Measurements from ENCODE around the gene VPS52.

Gene VPS52

DNA sequence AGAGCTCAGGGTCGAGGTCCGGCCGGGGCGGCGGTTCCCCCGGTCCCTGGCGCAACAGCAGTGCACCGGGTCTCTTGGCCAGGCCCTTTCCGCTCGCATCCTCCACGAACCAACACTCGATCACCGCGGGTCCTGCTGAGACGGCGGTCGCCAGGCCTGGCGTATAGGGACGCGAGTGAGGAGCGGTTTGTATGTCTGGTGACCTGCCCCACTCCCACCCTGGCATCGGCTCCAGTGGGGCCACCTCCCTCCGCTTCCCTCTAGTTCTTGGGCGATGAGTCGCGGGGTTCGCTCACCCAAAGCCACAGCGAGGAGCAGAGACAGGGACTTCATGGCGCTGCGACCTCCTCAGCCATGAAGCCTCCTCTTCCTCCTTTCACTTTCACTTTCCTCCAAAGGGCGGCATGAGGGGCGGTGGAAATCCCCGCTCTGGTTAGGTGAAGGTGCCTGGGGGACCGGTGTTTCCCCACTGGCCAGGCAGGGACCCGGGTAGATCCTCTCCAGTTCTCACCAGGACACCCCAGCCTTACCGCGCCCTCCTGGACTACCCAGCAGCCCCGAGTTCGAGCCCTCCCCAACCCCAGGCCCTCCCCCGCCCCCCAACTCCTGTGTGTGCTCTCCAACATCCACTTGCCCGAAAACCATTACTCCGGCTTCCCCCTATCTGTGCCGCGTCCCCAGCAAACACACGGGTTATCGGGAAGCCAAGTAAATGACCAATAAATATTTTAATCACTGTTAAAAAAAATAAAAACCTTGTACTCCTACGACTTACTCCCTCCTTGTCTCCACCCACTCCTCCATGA lies 42.2 kb upstream of the VPS52 start, which contains the start of gene TAPBP:
Gene TAPBP (minus strand): TSS at position 370 of the 806 bp plus-strand sequence. CDS start 37 bp downstream, at position 333.
- no peaks in the 10 kb centered on the region for H3K9me3 Mint-ChIP-seq
- no peaks in the 10 kb centered on the region for H3K27me3 Mint-ChIP-seq
- peaks cover 41% of the 10 kb centered on the region for H3K36me3 Mint-ChIP-seq (ENCODE audit: low read depth)
- H3K27ac Mint-ChIP-seq: peak within 1 kb of the TSS; percentile 97
- peaks cover 63% of the 10 kb centered on the region for H3K4me1 Mint-ChIP-seq (ENCODE audit: low read depth)
- peak within 1 kb of the TSS; percentile 98 for H3K4me3 Mint-ChIP-seq

DNA sequence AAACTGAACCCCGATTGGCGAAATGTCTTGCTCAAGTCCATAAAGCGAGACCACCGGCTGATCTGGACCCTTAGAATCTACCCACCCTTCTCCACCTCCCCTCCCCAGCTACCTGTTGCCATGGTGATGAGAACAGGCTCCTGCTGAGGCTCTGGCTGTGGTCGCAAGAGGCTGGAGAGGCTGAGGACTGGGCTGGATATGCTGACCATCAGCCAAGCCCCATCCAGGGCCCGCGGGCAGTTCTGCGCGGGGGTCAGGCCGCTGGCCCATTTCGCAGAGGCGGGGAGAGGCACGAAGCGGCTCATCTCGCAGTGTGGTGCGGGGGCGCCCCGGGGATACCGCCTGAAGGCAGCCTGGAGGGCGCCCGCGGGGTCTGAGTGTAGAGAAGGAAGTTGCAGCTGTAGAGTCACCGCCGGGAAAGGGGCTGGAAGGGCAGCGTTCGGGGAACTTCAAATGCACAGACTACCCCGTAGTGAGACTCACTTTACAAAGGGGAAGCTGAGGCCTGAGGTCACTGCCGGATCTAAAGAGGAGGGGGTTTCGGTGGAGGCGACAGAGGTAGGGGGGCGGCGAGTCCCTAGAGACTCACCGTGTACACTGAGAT lies 41.5 kb upstream of the VPS52 start:
- no peaks in the 10 kb centered on the region for H3K9me3 Mint-ChIP-seq
- H3K27me3 Mint-ChIP-seq: no peaks in the 10 kb centered on the region
- H3K4me3 Mint-ChIP-seq: peak overlapping the region; percentile 98
- H3K36me3 Mint-ChIP-seq (ENCODE audit: low read depth): peaks cover 41% of the 10 kb centered on the region
- peak overlapping the region; percentile 97 for H3K27ac Mint-ChIP-seq
- peaks cover 63% of the 10 kb centered on the region for H3K4me1 Mint-ChIP-seq (ENCODE audit: low read depth)

DNA sequence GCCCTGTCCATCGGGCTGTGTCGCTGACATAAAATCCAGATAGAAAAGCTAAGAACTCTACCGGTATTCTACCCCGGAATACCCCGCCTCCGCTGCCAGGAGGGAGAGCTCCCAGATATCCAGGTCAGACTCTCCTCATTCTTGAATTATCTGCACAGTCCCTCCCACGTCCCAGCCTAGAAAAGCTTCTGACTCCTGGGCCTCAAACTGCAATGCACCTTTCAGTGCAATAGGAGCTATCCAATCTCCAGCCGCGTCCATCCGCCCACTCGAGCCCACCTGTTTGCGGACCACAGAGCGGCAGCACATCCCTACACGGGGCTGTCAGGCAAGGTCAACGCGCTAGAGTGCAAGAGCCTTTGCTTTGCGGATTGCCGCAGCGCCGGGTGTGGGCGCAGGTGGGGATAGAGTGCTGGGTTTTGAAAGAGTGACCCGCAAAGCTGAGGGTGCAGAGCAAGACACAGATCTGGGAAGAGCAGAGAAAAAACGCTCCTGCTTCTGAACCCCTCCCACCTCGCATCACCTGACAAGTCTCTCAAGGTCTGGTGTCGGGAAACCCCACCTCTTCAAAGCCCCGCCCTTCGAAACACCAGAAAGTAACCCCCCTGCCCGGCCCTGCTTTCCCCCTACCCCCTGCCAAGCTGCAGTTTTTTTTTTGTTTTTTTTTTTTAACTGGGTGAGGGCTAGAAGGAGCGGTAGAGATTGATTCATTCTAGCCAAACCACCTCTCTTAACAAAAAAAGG lies 40.9 kb upstream of the VPS52 start:
- Mint-ChIP-seq H3K27ac (peak overlapping the region; percentile 97), H3K4me1 (ENCODE audit: low read depth) (peaks cover 62% of the 10 kb centered on the region), H3K9me3 (no peaks in the 10 kb centered on the region), H3K27me3 (no peaks in the 10 kb centered on the region), H3K36me3 (ENCODE audit: low read depth) (peaks cover 45% of the 10 kb centered on the region), H3K4me3 (peak overlapping the region; percentile 98)

- no peak overlapping the region for H3K4me3 Mint-ChIP-seq
- peaks cover 51% of the 10 kb centered on the region for H3K36me3 Mint-ChIP-seq (ENCODE audit: low read depth)
- H3K27me3 Mint-ChIP-seq: no peaks in the 10 kb centered on the region
- H3K4me1 Mint-ChIP-seq (ENCODE audit: low read depth): peaks cover 44% of the 10 kb centered on the region
- peak overlapping the region; percentile 65 for H3K27ac Mint-ChIP-seq
- H3K9me3 Mint-ChIP-seq: no peaks in the 10 kb centered on the region
These were observed 34.7 kb upstream of the VPS52 start for GRCh38 chr6:33306356-33306755.

- H3K4me1 Mint-ChIP-seq (ENCODE audit: low read depth): peaks cover 48% of the 10 kb centered on the region
- no peak overlapping the region for H3K27ac Mint-ChIP-seq
- H3K36me3 Mint-ChIP-seq (ENCODE audit: low read depth): peaks cover 51% of the 10 kb centered on the region
- no peaks in the 10 kb centered on the region for H3K27me3 Mint-ChIP-seq
- H3K9me3 Mint-ChIP-seq: no peaks in the 10 kb centered on the region
- H3K4me3 Mint-ChIP-seq: no peak overlapping the region
These were observed 33.4 kb upstream of the VPS52 start for GRCh38 chr6:33305052-33305451.

DNA sequence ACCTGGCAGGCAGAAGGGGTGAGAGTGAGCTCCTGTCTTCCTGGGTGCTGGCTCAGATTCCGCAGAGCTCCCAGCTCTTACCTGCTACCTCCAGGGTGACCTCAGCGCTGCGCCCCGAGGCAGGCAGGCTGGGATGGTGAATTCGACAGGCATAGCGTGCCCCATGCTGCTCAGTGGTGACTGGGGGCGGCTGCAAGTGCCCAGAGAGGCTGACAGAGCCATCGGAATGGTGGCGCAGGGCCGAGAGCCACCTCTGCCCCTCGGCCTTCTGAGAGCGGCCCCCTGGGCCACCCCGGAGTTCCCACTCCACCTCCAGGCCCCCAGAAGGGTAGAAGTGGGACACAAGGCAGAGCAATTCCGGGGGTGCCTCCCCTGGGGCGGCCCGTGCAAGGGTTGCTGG lies 32.5 kb upstream of the VPS52 start:
- Mint-ChIP-seq H3K9me3 (no peaks in the 10 kb centered on the region), H3K27ac (no peak overlapping the region), H3K27me3 (no peaks in the 10 kb centered on the region), H3K4me3 (no peak overlapping the region), H3K36me3 (ENCODE audit: low read depth) (peaks cover 55% of the 10 kb centered on the region), H3K4me1 (ENCODE audit: low read depth) (peaks cover 55% of the 10 kb centered on the region)

DNA sequence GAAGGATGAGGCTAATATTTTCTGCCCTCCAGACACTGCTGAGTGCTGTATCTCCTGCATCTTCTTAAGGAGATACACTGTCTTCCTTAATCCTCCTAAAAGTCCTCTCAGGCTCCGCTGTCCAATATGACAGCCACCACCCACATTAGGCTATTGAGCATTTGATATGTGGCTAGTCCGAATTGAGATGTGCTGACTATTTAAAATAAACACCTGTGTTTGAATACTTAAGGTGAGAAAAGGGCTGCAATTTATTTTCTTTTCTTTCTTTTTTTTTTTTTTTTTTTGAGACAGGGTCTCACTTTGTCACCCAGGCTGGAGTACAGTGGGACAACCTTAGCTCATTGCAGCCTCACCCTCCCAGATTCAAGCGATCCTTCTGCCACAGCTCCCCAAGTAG lies 30.2 kb upstream of the VPS52 start:
- Mint-ChIP-seq H3K36me3 (ENCODE audit: low read depth) (peaks cover 41% of the 10 kb centered on the region), H3K4me3 (no peak overlapping the region), H3K27me3 (no peaks in the 10 kb centered on the region), H3K4me1 (ENCODE audit: low read depth) (peaks cover 54% of the 10 kb centered on the region), H3K9me3 (no peaks in the 10 kb centered on the region), H3K27ac (no peak overlapping the region)

- Mint-ChIP-seq H3K4me1 (ENCODE audit: low read depth) (peaks cover 45% of the 10 kb centered on the region), H3K27me3 (no peaks in the 10 kb centered on the region), H3K9me3 (no peaks in the 10 kb centered on the region), H3K4me3 (peak overlapping the region; percentile 98), H3K27ac (peak overlapping the region; percentile 95), H3K36me3 (ENCODE audit: low read depth) (peaks cover 37% of the 10 kb centered on the region)
These were observed 27.7 kb upstream of the VPS52 start for GRCh38 chr6:33299237-33299944.

- peaks cover 40% of the 10 kb centered on the region for H3K36me3 Mint-ChIP-seq (ENCODE audit: low read depth)
- peak within 1 kb of the TSS; percentile 98 for H3K4me3 Mint-ChIP-seq
These were observed 27.1 kb upstream of the VPS52 start, which contains the start of gene RGL2 for GRCh38 chr6:33298773-33299236. Gene RGL2 (minus strand): TSS chr6:33298942. CDS start chr6:33298610, 332 bp downstream.

GRCh38 chr6:33297956-33298772 lies 26.5 kb upstream of the VPS52 start:
- Mint-ChIP-seq H3K27me3 (no peaks in the 10 kb centered on the region), H3K9me3 (no peaks in the 10 kb centered on the region), H3K4me3 (peak overlapping the region; percentile 98), H3K4me1 (ENCODE audit: low read depth) (peaks cover 38% of the 10 kb centered on the region), H3K36me3 (ENCODE audit: low read depth) (peaks cover 35% of the 10 kb centered on the region), H3K27ac (peak overlapping the region; percentile 98)

More at GRCh38 chr6:33298773-33299236, 27.1 kb upstream of the VPS52 start, which contains the start of gene RGL2:
- Mint-ChIP-seq H3K4me1 (ENCODE audit: low read depth) (peaks cover 41% of the 10 kb centered on the region), H3K9me3 (no peaks in the 10 kb centered on the region), H3K27me3 (no peaks in the 10 kb centered on the region), H3K27ac (peak within 1 kb of the TSS; percentile 98)

- Mint-ChIP-seq H3K36me3 (ENCODE audit: low read depth) (peaks cover 39% of the 10 kb centered on the region), H3K27me3 (no peaks in the 10 kb centered on the region), H3K4me3 (peak overlapping the region; percentile 98), H3K27ac (no peak overlapping the region), H3K4me1 (ENCODE audit: low read depth) (peaks cover 38% of the 10 kb centered on the region), H3K9me3 (no peaks in the 10 kb centered on the region)
These were observed 25.8 kb upstream of the VPS52 start for GRCh38 chr6:33297406-33297955.

GRCh38 chr6:33296797-33297405 lies 25.2 kb upstream of the VPS52 start:
- peak overlapping the region; percentile 63 for H3K27ac Mint-ChIP-seq
- peaks cover 38% of the 10 kb centered on the region for H3K4me1 Mint-ChIP-seq (ENCODE audit: low read depth)
- H3K36me3 Mint-ChIP-seq (ENCODE audit: low read depth): peaks cover 40% of the 10 kb centered on the region
- H3K4me3 Mint-ChIP-seq: peak overlapping the region; percentile 98
- H3K9me3 Mint-ChIP-seq: no peaks in the 10 kb centered on the region
- H3K27me3 Mint-ChIP-seq: no peaks in the 10 kb centered on the region

Data from stimulated activated naive CD8-positive, alpha-beta T cell treated with anti-CD3 and anti-CD28 coated beads, Interleukin-15, Interleukin-2, amounts not matched to agents 100 ng/mL and 50 ng/mL, for 24 hours (primary cell).